ENCODE measurements around the gene ITPR1. TPM values are rescaled to one million over a fixed set of nuclear protein-coding genes. Genes with fewer than 3 reads are reported as not detected.

ITPR1 gene
- polyA plus RNA-seq, 1 of the 3 experiments (the other 2 are of a cell fraction): 5.9 TPM

- H3K4me2 ChIP-seq: no peak overlapping the region
- no peaks in the 10 kb centered on the region for H3K27me3 ChIP-seq (ENCODE audit: insufficient read depth)
- H2AFZ ChIP-seq (ENCODE audit: low read depth): no peak overlapping the region
- no peak overlapping the region for H3K4me3 ChIP-seq (ENCODE audit: low read depth in 2 of 2, low read length in 1 of 2)
- no peak for DNase-seq
- H3K79me2 ChIP-seq (ENCODE audit: insufficient read depth): no peaks in the 10 kb centered on the region
- H3K36me3 ChIP-seq (replicated peaks in 1 of 2; ENCODE audit: control insufficient read depth in 1 of 2, insufficient read depth in 2 of 2, low read length in 1 of 2): no peaks in the 10 kb centered on the region
- TF ChIP-seq YY1 (IDR thresholded peaks at IDR 0.05; ENCODE audit: low read depth) (no peak), JUND (IDR thresholded peaks at IDR 0.05) (no peak), RCOR1 (IDR thresholded peaks at IDR 0.05; ENCODE audit: low read length) (no peak), TEAD4 (IDR thresholded peaks at IDR 0.05; ENCODE audit: borderline replicate concordance, insufficient read depth) (no peak), POLR2AphosphoS5 (IDR thresholded peaks at IDR 0.05; ENCODE audit: low read depth, low read length) (no peak), MXI1 (IDR thresholded peaks at IDR 0.05; ENCODE audit: low read depth, low read length) (no peak), ZBTB33 (IDR thresholded peaks at IDR 0.05; ENCODE audit: borderline replicate concordance, low read depth) (no peak), IRF3 (IDR thresholded peaks at IDR 0.05; ENCODE audit: low read depth, low read length) (no peak), FOSL2 (IDR thresholded peaks at IDR 0.05; ENCODE audit: borderline replicate concordance, low read depth) (no peak)
- H3K27ac ChIP-seq (ENCODE audit: low read depth in 2 of 2, low read length in 1 of 2): no peak overlapping the region
- no peaks in the 10 kb centered on the region for H3F3A ChIP-seq (replicated peaks; ENCODE audit: insufficient read depth)
- POLR2A ChIA-PET: no interaction called here
- H4K20me1 ChIP-seq (ENCODE audit: insufficient read depth): no peaks in the 10 kb centered on the region
- CTCF ChIA-PET: interaction anchor here (2.9 kb wide), 1 partner anchor 13 kb away, joined by 9 read pairs; no protein-coding TSS in a partner anchor
- peaks cover 0 to 42% of the 10 kb centered on the region in 2 experiments; a peak in 2 of 4 replicates for H3K4me1 ChIP-seq (ENCODE audit: control insufficient read depth in 1 of 2, insufficient read depth in 2 of 2, low read depth in 1 of 2, low read length in 1 of 2)
- no peak overlapping the region for H3K9ac ChIP-seq
- H3K9me2 ChIP-seq: no peaks in the 10 kb centered on the region
- no peaks in the 10 kb centered on the region for H3K9me3 ChIP-seq
- WGBS (ENCODE audit: low lambda C conversion rate): 69% methylated on average over 4 of the region's 4 CpGs
These were observed 54.7 kb downstream of the ITPR1 start for GRCh38 chr3:4547799-4548198.

GRCh38 chr3:4548356-4548755 lies 55.2 kb downstream of the ITPR1 start:
- Histone ChIP-seq H4K20me1 (ENCODE audit: insufficient read depth) (no peaks in the 10 kb centered on the region), H3K79me2 (ENCODE audit: insufficient read depth) (no peaks in the 10 kb centered on the region), H3K27ac (ENCODE audit: low read depth in 2 of 2, low read length in 1 of 2) (no peak overlapping the region), H3K4me3 (ENCODE audit: low read depth in 2 of 2, low read length in 1 of 2) (no peak overlapping the region), H3F3A (replicated peaks; ENCODE audit: insufficient read depth) (no peaks in the 10 kb centered on the region), H2AFZ (ENCODE audit: low read depth) (no peak overlapping the region), H3K4me1 (ENCODE audit: control insufficient read depth in 1 of 2, insufficient read depth in 2 of 2, low read depth in 1 of 2, low read length in 1 of 2) (peaks cover 0 to 45% of the 10 kb centered on the region in 2 experiments; a peak in 2 of 4 replicates), H3K27me3 (ENCODE audit: insufficient read depth) (no peaks in the 10 kb centered on the region), H3K9me2 (no peaks in the 10 kb centered on the region), H3K4me2 (no peak overlapping the region), H3K36me3 (replicated peaks in 1 of 2; ENCODE audit: control insufficient read depth in 1 of 2, insufficient read depth in 2 of 2, low read length in 1 of 2) (no peaks in the 10 kb centered on the region), H3K9ac (no peak overlapping the region), H3K9me3 (no peaks in the 10 kb centered on the region)
- WGBS (ENCODE audit: low lambda C conversion rate): 80% methylated on average over 4 of the region's 4 CpGs
- POLR2A ChIA-PET: no interaction called here
- DNase-seq: no peak
- CTCF ChIA-PET: interaction anchor here (2.9 kb wide), 1 partner anchor 14 kb away, joined by 9 read pairs; no protein-coding TSS in a partner anchor
- TF ChIP-seq EP300 (IDR thresholded peaks at IDR 0.05; ENCODE audit: borderline replicate concordance in 1 of 2, low read depth in 1 of 2, low read length in 1 of 2): no peak
- no peak for TF ChIP-seq CTCF (IDR thresholded peaks at IDR 0.05)
- no peak for TF ChIP-seq ZBTB33 (IDR thresholded peaks at IDR 0.05; ENCODE audit: borderline replicate concordance, low read depth)
- no peak for TF ChIP-seq GATA2 (CRISPR knock-in tag; IDR thresholded peaks at IDR 0.05)
- no peak for TF ChIP-seq YY1 (IDR thresholded peaks at IDR 0.05; ENCODE audit: low read depth)
- no peak for TF ChIP-seq RAD21 (IDR thresholded peaks at IDR 0.05; ENCODE audit: low read length)
- TF ChIP-seq FOXJ3 (CRISPR knock-in tag; IDR thresholded peaks at IDR 0.05): no peak
- TF ChIP-seq TAF1 (IDR thresholded peaks at IDR 0.05; ENCODE audit: borderline replicate concordance, low read depth, low read length): no peak
- no peak for TF ChIP-seq RCOR1 (IDR thresholded peaks at IDR 0.05; ENCODE audit: low read length)
- TF ChIP-seq NRF1 (IDR thresholded peaks at IDR 0.05; ENCODE audit: low read depth, low read length): no peak
- no peak for TF ChIP-seq TEAD4 (IDR thresholded peaks at IDR 0.05; ENCODE audit: borderline replicate concordance, insufficient read depth)
- no peak for TF ChIP-seq TCF12 (IDR thresholded peaks at IDR 0.05)
- no peak for TF ChIP-seq PBX3 (IDR thresholded peaks at IDR 0.05)
- no peak for TF ChIP-seq MEF2A (IDR thresholded peaks at IDR 0.05; ENCODE audit: borderline replicate concordance, low read depth)
- no peak for TF ChIP-seq FOXM1 (IDR thresholded peaks at IDR 0.05; ENCODE audit: low read depth)
- no peak for TF ChIP-seq JUND (IDR thresholded peaks at IDR 0.05)

Measured in SK-N-SH (cell line).